22Rv1 (cell line): ENCODE data around the gene ASTN2.

Experiments used
- H3K27ac ChIP-seq: fragments of 450-650 bp; 2 replicates; pipeline ENCODE4 v1.5.1; 2017
- CTCF ChIP-seq: fragments of 450-650 bp; IDR thresholded peaks from 2 replicates; pipeline ENCODE4 v1.5.1; 2017; ENCODE audit warnings: mild to moderate bottlenecking
- ZFX ChIP-seq: fragments of 450-650 bp; IDR thresholded peaks from 2 replicates; pipeline ENCODE4 v1.6.1; 2017; ENCODE audit warnings: antibody characterized with exemption, borderline replicate concordance

Gene ASTN2

DNA sequence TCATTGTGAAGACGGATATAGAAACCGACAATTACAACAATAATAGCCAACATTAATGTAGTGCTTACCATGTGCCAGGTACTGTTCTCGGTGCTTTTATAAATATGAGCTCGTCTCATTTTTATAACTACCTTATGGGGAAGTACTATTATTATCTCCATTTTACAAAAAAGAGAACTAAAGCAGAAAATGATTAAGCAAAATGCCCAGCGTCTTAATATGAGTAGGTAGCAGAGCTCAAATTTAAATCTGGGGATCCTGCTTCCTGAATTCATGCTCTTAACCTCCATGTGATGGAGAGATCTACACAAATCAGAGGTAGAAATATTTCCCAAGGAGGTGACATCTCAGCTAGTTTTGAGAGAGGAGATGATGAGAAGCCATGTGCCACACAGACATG, 470.9 kb downstream of the ASTN2 start:
- TF ChIP-seq ZFX = no peak
- no peak for TF ChIP-seq CTCF

GRCh38 chr9:116942593-116943061, 472.2 kb downstream of the ASTN2 start:
- no peak overlapping the region for H3K27ac ChIP-seq
- TF ChIP-seq ZFX = no peak
- no peak for TF ChIP-seq CTCF

More for the DNA sequence above, 470.9 kb downstream of the ASTN2 start:
- H3K27ac ChIP-seq = no peak overlapping the region

DNA sequence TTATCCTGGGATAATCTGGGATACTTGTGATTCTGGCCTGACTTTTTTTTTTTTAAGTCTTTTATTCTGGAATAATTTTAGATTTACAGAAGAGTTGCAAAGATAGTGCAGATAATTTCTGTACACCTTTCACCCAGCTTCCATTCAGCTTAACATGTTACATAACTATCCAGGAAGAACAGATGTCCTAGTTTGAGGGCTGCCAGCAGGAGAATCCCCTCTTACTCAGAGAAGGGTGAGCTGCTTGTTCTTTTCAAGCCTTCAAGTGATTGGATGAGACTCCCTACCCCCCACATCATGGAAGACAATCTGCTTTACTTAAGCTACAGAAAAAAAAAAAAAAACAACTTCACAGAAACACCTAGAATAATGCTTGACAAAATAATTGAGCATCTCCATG, 473.6 kb downstream of the ASTN2 start:
- TF ChIP-seq ZFX (no peak), CTCF (no peak)

DNA sequence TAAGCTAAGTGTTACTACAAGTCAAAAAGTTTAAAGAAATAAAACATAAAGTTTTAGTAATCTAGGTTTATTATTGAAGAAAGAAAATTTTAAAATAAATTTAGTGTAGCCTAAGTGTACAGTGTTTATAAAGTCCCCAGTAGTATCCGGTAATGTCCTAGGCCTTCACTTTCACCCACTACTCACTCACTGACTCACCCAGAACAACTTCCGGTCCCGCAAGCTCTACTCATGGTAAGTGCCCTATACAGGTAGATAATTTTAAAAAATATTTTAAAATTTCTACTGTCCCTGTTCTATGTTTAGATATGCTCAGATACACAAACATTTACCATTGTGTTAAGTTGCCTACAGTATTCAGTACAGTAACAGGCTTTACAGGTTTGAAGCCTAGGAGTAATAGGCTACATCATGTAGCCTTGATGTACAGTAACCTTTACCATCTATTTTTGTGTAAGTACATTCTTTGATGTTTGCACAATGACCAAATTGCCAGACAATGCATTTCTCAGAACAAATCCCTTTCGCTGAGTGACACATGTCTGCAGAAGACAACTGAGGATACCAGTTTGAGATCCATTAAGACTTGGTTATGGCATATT, 474.1 kb downstream of the ASTN2 start:
- no peak overlapping the region for H3K27ac ChIP-seq
- TF ChIP-seq ZFX (no peak), CTCF (no peak)

More for the DNA sequence above, 473.6 kb downstream of the ASTN2 start:
- H3K27ac ChIP-seq = no peak overlapping the region

DNA sequence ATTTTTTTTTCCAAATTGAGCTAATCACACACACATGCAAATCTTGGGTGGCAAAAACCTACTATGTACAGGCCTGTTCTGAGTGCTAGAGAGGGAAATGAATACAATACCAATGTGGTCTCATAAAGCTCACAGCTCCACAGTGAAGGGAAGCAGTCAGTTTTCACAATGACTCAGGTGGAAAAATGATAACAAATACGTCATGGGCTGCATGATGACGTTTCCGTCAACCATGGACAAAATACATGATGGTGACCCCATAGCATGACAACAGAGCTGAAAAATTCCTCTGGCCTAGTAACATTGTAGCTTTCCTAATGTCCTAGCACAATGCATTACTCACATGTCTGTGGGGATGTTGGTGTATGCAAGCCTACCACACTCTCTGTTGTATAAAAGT, 475.2 kb downstream of the ASTN2 start:
- TF ChIP-seq ZFX (no peak), CTCF (no peak)

DNA sequence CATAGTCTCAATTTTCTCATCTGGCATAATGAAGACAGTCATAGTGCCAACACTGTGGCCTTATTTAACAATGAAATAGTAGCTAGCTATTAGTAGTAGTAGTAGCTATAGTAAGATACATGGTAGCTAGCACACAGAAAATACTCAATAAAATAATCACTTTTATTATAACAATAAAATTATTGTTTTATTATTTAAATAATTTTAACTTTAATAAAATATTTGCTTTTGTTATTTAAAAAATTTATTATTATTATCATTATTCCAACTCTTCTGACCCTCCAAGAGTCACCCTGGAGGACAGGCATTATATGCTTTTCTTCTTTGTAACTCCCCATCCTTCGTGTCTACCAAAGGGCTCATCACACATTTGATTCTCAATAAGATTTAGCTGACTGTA, 475.7 kb downstream of the ASTN2 start:
- no peak overlapping the region for H3K27ac ChIP-seq
- no peak for TF ChIP-seq CTCF
- TF ChIP-seq ZFX = no peak

More for the DNA sequence above, 475.2 kb downstream of the ASTN2 start:
- H3K27ac ChIP-seq = no peak overlapping the region

GRCh38 chr9:116937361-116937760, 477.5 kb downstream of the ASTN2 start:
- no peak overlapping the region for H3K27ac ChIP-seq
- TF ChIP-seq ZFX = no peak
- TF ChIP-seq CTCF = no peak
